IPS DF 4.7 (cell line): ENCODE data around the gene RAI14.

Source experiments
- DNase-seq: peaks from one replicate; pipeline ENCODE4 v3.0.0-alpha.2; 2013; ENCODE audit warnings: low spot score; ENCODE audit errors: extremely low read depth

Gene RAI14

GRCh38 chr5:34639852-34640626 lies 16.1 kb upstream of the RAI14 start:
- no peak for DNase-seq

- no peak for DNase-seq
These were observed 7.9 kb upstream of the RAI14 start for GRCh38 chr5:34648039-34648839.

- DNase-seq, result no peak
These were observed 7.3 kb upstream of the RAI14 start for GRCh38 chr5:34648840-34649158.

GRCh38 chr5:34651791-34652190 lies 4.3 kb upstream of the RAI14 start:
- no peak for DNase-seq

GRCh38 chr5:34652466-34652865 lies 3.7 kb upstream of the RAI14 start:
- no peak for DNase-seq

GRCh38 chr5:34652914-34653313 lies 3.2 kb upstream of the RAI14 start:
- DNase-seq, result no peak

- no peak for DNase-seq
These were observed 2.4 kb upstream of the RAI14 start for GRCh38 chr5:34653708-34654107.

GRCh38 chr5:34655354-34655991 lies 655 bp upstream of the RAI14 start:
- no peak for DNase-seq

- DNase-seq, result no peak
These were observed 659 bp downstream of the RAI14 start for GRCh38 chr5:34656700-34657273.

- no peak for DNase-seq
These were observed 1.3 kb downstream of the RAI14 start for GRCh38 chr5:34657274-34657921.

- DNase-seq, result no peak
These were observed 1.9 kb downstream of the RAI14 start for GRCh38 chr5:34657988-34658387.

GRCh38 chr5:34659168-34659567 lies 3.0 kb downstream of the RAI14 start:
- DNase-seq, result no peak

- DNase-seq, result no peak
These were observed 4.3 kb downstream of the RAI14 start for GRCh38 chr5:34660444-34660843.

GRCh38 chr5:34663771-34664496 lies 7.8 kb downstream of the RAI14 start:
- DNase-seq, result no peak

- DNase-seq, result no peak
These were observed 10.4 kb downstream of the RAI14 start for GRCh38 chr5:34666392-34667080.

GRCh38 chr5:34667705-34668104 lies 11.6 kb downstream of the RAI14 start:
- DNase-seq, result no peak

- no peak for DNase-seq
These were observed 13.9 kb downstream of the RAI14 start for GRCh38 chr5:34669931-34670516.

- no peak for DNase-seq
These were observed 16.1 kb downstream of the RAI14 start for GRCh38 chr5:34672196-34672595.

GRCh38 chr5:34673463-34674125 lies 17.5 kb downstream of the RAI14 start:
- no peak for DNase-seq
